Left lung (tissue), 10 donors: ENCODE data around the gene ROBO2. TPM values are rescaled to one million over a fixed set of nuclear protein-coding genes. Genes with fewer than 3 reads are reported as not detected.

Experiments used
- ATAC-seq: fragments of 200-7000 bp; cut with Tn5 transposase; one replicate; pipeline ENCODE4 v1.9.1; 2020; ENCODE audit warnings: moderate library complexity
- DNase-seq, 4 donors: peaks; one replicate each; pipeline ENCODE4 v3.0.0-alpha.2; 2013 to 2020
- H3K27ac ChIP-seq, 2 donors: fragments of 200-600 bp; sonication (generic) in 1 of 2; one replicate each; pipeline versions ENCODE4 v1.5.0 to v1.8.0; 2020 to 2021
- H3K27me3 ChIP-seq, 2 donors: fragments of 200-600 bp; sonication (generic) in 1 of 2; one replicate each; pipeline versions ENCODE4 v1.5.0 to v1.8.0; 2020 to 2021
- H3K36me3 ChIP-seq, 2 donors: fragments of 200-600 bp; sonication (generic) in 1 of 2; one replicate each; pipeline versions ENCODE4 v1.5.0 to v1.8.0; 2020 to 2021
- H3K4me1 ChIP-seq, 2 donors: fragments of 200-600 bp; one replicate each; pipeline ENCODE4 v1.8.0; 2021
- H3K4me3 ChIP-seq, 2 donors: fragments of 200-600 bp; sonication (generic) in 1 of 2; one replicate each; pipeline versions ENCODE4 v1.5.0 to v1.8.0; 2020 to 2021; ENCODE audit warnings: mild to moderate bottlenecking in 1 of 2
- H3K9me3 ChIP-seq, 2 donors: fragments of 200-600 bp; sonication (generic) in 1 of 2; one replicate each; pipeline versions ENCODE4 v1.5.0 to v1.8.0; 2020 to 2021
- CTCF ChIP-seq, 2 donors: fragments of 200-600 bp; sonication (generic) in 1 of 2; IDR thresholded peaks; one replicate each; pipeline versions ENCODE4 v1.5.0 to v1.8.0; 2021; ENCODE audit warnings: antibody characterized with exemption in 2 of 2
- intact Hi-C, 2 donors: fragments of 100-400 bp; cut with DNase I; formaldehyde crosslinking; loops; one replicate each; pipeline versions ENCODE4 v1.11.2 to v1.14.2; 2022
- polyA plus RNA-seq, 6 donors: library from polyadenylated mRNA; unstranded; fragments of 120-200 nt; gene quantifications; one replicate each; pipeline ENCODE4 v1.2.1, GENCODE V29; 2013; ENCODE audit not compliant: insufficient read length in 6 of 6
- total RNA-seq, 2 donors: library from RNA; stranded (reverse); fragmentation: NEBNext Ultra II Directional; extraction: Animal tissue kit (Norgen Biotek cat#: 25700); gene quantifications; one replicate each; pipeline ENCODE4 v1.2.1, GENCODE V29; 2021
- donor health status: DM: no; HTN: yes; CAD: no.
- donor health status: DM: no; HTN: no; CAD: no.

ROBO2 gene
- total and polyA plus RNA-seq, 8 donors: 4.9 to 66.2 (median 51.1) TPM

- Histone ChIP-seq H3K4me3 (no peak overlapping the region), H3K9me3 (no peaks in the 10 kb centered on the region), H3K27me3 (no peaks in the 10 kb centered on the region), H3K4me1 (no peaks in the 10 kb centered on the region), H3K36me3 (no peaks in the 10 kb centered on the region), H3K27ac (no peak overlapping the region)
- no peak for ATAC-seq
- intact Hi-C loops: no loop called here
- no peak for DNase-seq
- no peak for TF ChIP-seq CTCF (IDR thresholded peaks at IDR 0.05)
Observed at GRCh38 chr3:77599948-77600347, 560.0 kb downstream of the ROBO2 start.

GRCh38 chr3:77601823-77602415 is 562.0 kb downstream of the ROBO2 start:
- Histone ChIP-seq H3K36me3 (no peaks in the 10 kb centered on the region), H3K27ac (no peak overlapping the region), H3K9me3 (no peaks in the 10 kb centered on the region), H3K27me3 (no peaks in the 10 kb centered on the region), H3K4me3 (no peak overlapping the region), H3K4me1 (no peaks in the 10 kb centered on the region)
- ATAC-seq (no peak), DNase-seq (no peak)
- no peak for TF ChIP-seq CTCF (IDR thresholded peaks at IDR 0.05)
- intact Hi-C loops: no loop called here

GRCh38 chr3:77602722-77603121 is 562.8 kb downstream of the ROBO2 start:
- H3K27me3 ChIP-seq: no peaks in the 10 kb centered on the region
- no peak overlapping the region for H3K27ac ChIP-seq
- no peaks in the 10 kb centered on the region for H3K36me3 ChIP-seq
- no peaks in the 10 kb centered on the region for H3K4me1 ChIP-seq
- ATAC-seq (no peak), DNase-seq (no peak)
- H3K4me3 ChIP-seq: no peak overlapping the region
- no peaks in the 10 kb centered on the region for H3K9me3 ChIP-seq
- intact Hi-C loops: no loop called here
- TF ChIP-seq CTCF (IDR thresholded peaks at IDR 0.05): no peak

GRCh38 chr3:77605308-77605707 is 565.4 kb downstream of the ROBO2 start:
- Histone ChIP-seq H3K27me3 (no peaks in the 10 kb centered on the region), H3K9me3 (no peaks in the 10 kb centered on the region), H3K36me3 (no peaks in the 10 kb centered on the region), H3K27ac (no peak overlapping the region), H3K4me1 (no peaks in the 10 kb centered on the region), H3K4me3 (no peak overlapping the region)
- no peak for DNase-seq
- TF ChIP-seq CTCF (IDR thresholded peaks at IDR 0.05): no peak
- no peak for ATAC-seq
- intact Hi-C loops: no loop called here

GRCh38 chr3:77605865-77606264 is 566.0 kb downstream of the ROBO2 start:
- no peak for TF ChIP-seq CTCF (IDR thresholded peaks at IDR 0.05)
- Histone ChIP-seq H3K4me1 (no peaks in the 10 kb centered on the region), H3K36me3 (no peaks in the 10 kb centered on the region), H3K9me3 (no peaks in the 10 kb centered on the region), H3K27ac (no peak overlapping the region), H3K27me3 (no peaks in the 10 kb centered on the region), H3K4me3 (no peak overlapping the region)
- DNase-seq (no peak), ATAC-seq (no peak)
- intact Hi-C loops: no loop called here
